ENCODE results near the gene MAML2. TPM values are rescaled to one million over a fixed set of nuclear protein-coding genes. Genes with fewer than 3 reads are reported as not detected.

Gene MAML2
- total RNA-seq, 1 donor from 2014 or later: 3.8 TPM

DNA sequence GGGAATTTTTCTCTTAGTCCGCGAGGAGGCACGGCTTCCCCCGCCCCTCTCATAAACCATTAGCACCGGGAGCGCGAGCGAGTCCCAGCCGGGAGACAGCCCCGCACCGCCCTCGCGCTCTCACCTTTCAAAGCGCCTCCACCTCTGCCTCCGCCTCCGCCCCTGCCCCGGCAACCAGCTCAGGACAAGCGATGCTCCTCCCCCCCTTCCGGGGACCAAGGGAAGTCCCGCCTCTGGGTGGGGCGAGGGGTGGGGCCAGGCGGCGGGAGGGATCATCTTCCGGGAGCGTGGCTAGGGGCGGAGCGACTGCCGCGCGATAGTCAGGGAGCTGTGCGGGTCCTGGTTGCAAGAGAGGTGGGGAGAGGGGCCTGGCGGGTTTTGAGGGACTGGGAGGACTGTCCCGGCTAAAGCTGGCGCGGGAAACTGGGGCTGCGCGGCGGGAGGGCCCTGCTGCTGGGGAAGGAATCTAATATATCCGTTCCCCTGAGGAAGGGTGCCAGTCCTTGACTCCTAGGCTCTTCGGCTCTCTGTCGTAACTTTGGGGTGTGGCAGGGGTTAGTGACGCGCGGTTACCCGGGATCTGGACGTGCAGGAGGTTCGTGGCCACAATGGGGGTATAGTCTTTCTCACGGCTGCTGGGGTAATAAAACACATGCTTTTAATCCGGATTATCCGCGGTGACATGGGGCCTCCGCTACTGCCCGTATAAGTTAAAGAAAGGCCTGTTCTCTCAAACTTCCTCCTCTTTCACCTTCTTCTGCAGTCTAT is 46.9 kb upstream of the MAML2 start, which contains the start of the genes CCDC82 and JRKL:
Gene CCDC82 (minus strand): TSS at position 193 of the 768 bp plus-strand sequence. CDS start 5,165 bp downstream, outside the sequence.
Gene JRKL (plus strand): TSS at position 294 of the 768 bp plus-strand sequence. CDS start 637 bp downstream, outside the sequence.
- peaks cover 11% of the 10 kb centered on the region for H3K4me1 ChIP-seq
- H3K27ac ChIP-seq: peak within 1 kb of the TSS; percentile 95
- TF ChIP-seq EZH2phosphoT487 (IDR thresholded peaks at IDR 0.05) (no peak), EZH2 (IDR thresholded peaks at IDR 0.05) (no peak)
- TF ChIP-seq, protein P1, sequence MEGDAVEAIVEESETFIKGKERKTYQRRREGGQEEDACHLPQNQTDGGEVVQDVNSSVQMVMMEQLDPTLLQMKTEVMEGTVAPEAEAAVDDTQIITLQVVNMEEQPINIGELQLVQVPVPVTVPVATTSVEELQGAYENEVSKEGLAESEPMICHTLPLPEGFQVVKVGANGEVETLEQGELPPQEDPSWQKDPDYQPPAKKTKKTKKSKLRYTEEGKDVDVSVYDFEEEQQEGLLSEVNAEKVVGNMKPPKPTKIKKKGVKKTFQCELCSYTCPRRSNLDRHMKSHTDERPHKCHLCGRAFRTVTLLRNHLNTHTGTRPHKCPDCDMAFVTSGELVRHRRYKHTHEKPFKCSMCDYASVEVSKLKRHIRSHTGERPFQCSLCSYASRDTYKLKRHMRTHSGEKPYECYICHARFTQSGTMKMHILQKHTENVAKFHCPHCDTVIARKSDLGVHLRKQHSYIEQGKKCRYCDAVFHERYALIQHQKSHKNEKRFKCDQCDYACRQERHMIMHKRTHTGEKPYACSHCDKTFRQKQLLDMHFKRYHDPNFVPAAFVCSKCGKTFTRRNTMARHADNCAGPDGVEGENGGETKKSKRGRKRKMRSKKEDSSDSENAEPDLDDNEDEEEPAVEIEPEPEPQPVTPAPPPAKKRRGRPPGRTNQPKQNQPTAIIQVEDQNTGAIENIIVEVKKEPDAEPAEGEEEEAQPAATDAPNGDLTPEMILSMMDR (IDR thresholded peaks at IDR 0.05): no peak
- peaks cover 35% of the 10 kb centered on the region for H3K79me2 ChIP-seq (ENCODE audit: low read depth)
- Mint-ChIP-seq H3K27ac (peak within 1 kb of the TSS; percentile 98), H3K36me3 (peaks cover 22% of the 10 kb centered on the region), H3K9me3 (peaks cover 16% of the 10 kb centered on the region), H3K27me3 (ENCODE audit: insufficient read depth, low read depth) (no peaks in the 10 kb centered on the region), H3K4me1 (peaks cover 24% of the 10 kb centered on the region), H3K4me3 (peak within 1 kb of the TSS; percentile 96)
- peak; percentile 99 for DNase-seq (ENCODE audit: low spot score)
- no peaks in the 10 kb centered on the region for H4K20me1 ChIP-seq (ENCODE audit: low read depth)
- no peaks in the 10 kb centered on the region for H3K36me3 ChIP-seq
- no peaks in the 10 kb centered on the region for H3K9me3 ChIP-seq (ENCODE audit: low read depth)
- peak within 1 kb of the TSS; percentile 73 for H3K4me3 ChIP-seq
- H2AFZ ChIP-seq (replicated peaks): peak within 1 kb of the TSS; percentile 30
- H3K27me3 ChIP-seq: no peaks in the 10 kb centered on the region
- H3K9ac ChIP-seq: peak within 1 kb of the TSS; percentile 44
- H3K4me2 ChIP-seq: peak within 1 kb of the TSS; percentile 94
- peaks cover 32% of the 10 kb centered on the region for H3F3A ChIP-seq (ENCODE audit: low read depth)

DNA sequence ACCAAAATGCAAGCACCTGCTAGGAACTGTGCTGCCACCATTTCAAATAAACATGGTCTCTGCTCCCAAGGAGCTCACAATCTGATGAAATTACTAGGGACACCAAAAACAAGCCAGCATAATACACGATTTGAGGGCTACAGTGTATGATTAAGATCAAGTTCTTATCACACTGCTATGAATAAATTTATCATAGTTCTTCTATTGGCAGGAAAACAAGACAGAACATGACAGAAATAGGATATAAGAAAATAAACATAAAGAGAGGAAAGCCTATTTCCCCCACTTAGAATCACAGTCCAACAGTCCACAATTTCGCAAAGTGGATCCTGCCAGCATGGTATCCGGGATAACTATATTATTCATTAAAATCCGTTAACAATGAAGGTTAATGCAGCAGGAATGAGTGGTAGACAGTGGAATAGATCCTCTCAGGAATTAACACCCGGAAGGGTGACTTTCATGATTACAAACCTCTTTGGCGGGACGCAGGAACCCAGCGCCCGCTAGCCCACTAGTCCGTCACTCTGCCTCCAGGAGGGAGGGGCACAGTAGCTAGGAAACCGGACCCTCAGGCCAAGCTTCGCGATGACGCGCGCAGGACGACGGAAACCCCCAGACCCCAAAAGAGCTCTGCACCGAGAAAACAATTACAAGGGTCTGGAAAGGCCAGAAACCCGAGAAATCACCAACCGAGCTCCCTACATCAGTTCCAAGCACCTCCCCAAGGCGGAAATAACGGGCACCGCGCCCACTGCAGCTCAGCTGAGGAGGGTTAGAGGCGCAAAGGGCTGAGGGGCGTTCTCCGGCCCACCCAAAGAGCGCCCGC is 46.1 kb upstream of the MAML2 start:
- Histone ChIP-seq H4K20me1 (ENCODE audit: low read depth) (no peaks in the 10 kb centered on the region), H3K4me3 (peak overlapping the region; percentile 73), H3K4me1 (peaks cover 11% of the 10 kb centered on the region), H3F3A (ENCODE audit: low read depth) (peaks cover 31% of the 10 kb centered on the region), H3K9me3 (ENCODE audit: low read depth) (no peaks in the 10 kb centered on the region), H3K36me3 (no peaks in the 10 kb centered on the region), H2AFZ (replicated peaks) (peak overlapping the region; percentile 20), H3K27me3 (no peaks in the 10 kb centered on the region), H3K27ac (peak overlapping the region; percentile 95), H3K9ac (peak overlapping the region; percentile 44), H3K79me2 (ENCODE audit: low read depth) (peaks cover 35% of the 10 kb centered on the region), H3K4me2 (peak overlapping the region; percentile 94)
- DNase-seq (ENCODE audit: low spot score): peak; percentile 91
- TF ChIP-seq EZH2phosphoT487 (IDR thresholded peaks at IDR 0.05): no peak
- TF ChIP-seq EZH2 (IDR thresholded peaks at IDR 0.05): no peak
- TF ChIP-seq, protein P1 (IDR thresholded peaks at IDR 0.05): no peak
- Mint-ChIP-seq H3K36me3 (peaks cover 26% of the 10 kb centered on the region), H3K9me3 (peaks cover 16% of the 10 kb centered on the region), H3K4me3 (peak overlapping the region; percentile 96), H3K27me3 (ENCODE audit: insufficient read depth, low read depth) (no peaks in the 10 kb centered on the region), H3K27ac (peak overlapping the region; percentile 98), H3K4me1 (peaks cover 24% of the 10 kb centered on the region)

DNA sequence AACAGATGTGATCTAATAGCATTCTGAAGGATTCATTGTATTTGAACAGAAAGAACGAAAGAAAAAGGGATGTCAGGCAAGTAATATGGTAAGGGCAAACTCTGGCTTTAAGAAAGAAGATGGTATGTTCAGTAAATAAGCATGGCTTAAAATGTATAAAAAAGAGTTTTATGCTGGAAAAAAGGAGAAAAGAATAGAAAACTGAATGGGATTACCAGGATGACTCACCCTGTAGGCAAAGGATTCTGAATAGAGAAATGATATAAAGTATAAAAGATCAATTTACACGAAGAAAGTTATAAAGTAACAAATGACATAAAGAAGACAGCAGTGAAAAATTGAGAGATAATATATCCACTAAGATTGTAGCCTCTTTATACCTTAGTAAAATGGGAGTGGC is 42.2 kb upstream of the MAML2 start:
- H3K27me3 ChIP-seq: no peaks in the 10 kb centered on the region
- peaks cover 14% of the 10 kb centered on the region for H3F3A ChIP-seq (ENCODE audit: low read depth)
- H3K4me3 Mint-ChIP-seq: no peak overlapping the region
- TF ChIP-seq, protein P1 (IDR thresholded peaks at IDR 0.05): no peak
- no peak for TF ChIP-seq EZH2phosphoT487 (IDR thresholded peaks at IDR 0.05)
- no peak for TF ChIP-seq EZH2 (IDR thresholded peaks at IDR 0.05)
- H3K4me2 ChIP-seq: no peak overlapping the region
- H3K9ac ChIP-seq: no peak overlapping the region
- H3K4me3 ChIP-seq: no peak overlapping the region
- no peak for DNase-seq (ENCODE audit: low spot score)
- peaks cover 9% of the 10 kb centered on the region for H3K36me3 Mint-ChIP-seq
- no peaks in the 10 kb centered on the region for H3K9me3 ChIP-seq (ENCODE audit: low read depth)
- peaks cover 32% of the 10 kb centered on the region for H3K79me2 ChIP-seq (ENCODE audit: low read depth)
- H3K27me3 Mint-ChIP-seq (ENCODE audit: insufficient read depth, low read depth): no peaks in the 10 kb centered on the region
- H3K4me1 Mint-ChIP-seq: peaks cover 16% of the 10 kb centered on the region
- peaks cover 11% of the 10 kb centered on the region for H3K4me1 ChIP-seq
- peaks cover 2% of the 10 kb centered on the region for H3K9me3 Mint-ChIP-seq
- H2AFZ ChIP-seq (replicated peaks): no peak overlapping the region
- H3K27ac ChIP-seq: no peak overlapping the region
- H3K36me3 ChIP-seq: peaks cover 10% of the 10 kb centered on the region
- no peak overlapping the region for H3K27ac Mint-ChIP-seq
- H4K20me1 ChIP-seq (ENCODE audit: low read depth): no peaks in the 10 kb centered on the region

Data from neural progenitor cell (in vitro differentiated cells).